ENCODE measurements around the gene CD52.

GRCh38 chr1:26362331-26362730, 44.6 kb downstream of the CD52 start:
- TF ChIP-seq REST (IDR thresholded peaks at IDR 0.05; ENCODE audit: low read depth) (no peak), TCF7L2 (IDR thresholded peaks at IDR 0.05; ENCODE audit: borderline replicate concordance, extremely low read depth, insufficient read depth, insufficient read length) (no peak), CTCF (IDR thresholded peaks at IDR 0.05 in 2 of 3, conservative IDR thresholded peaks at IDR 0.05 in 1 of 3; ENCODE audit: borderline replicate concordance in 1 of 3, insufficient read depth in 1 of 3, low read depth in 2 of 3, low read length in 2 of 3) (no peak), ZFX (IDR thresholded peaks at IDR 0.05) (no peak), POLR2A (IDR thresholded peaks at IDR 0.05; ENCODE audit: borderline replicate concordance, extremely low read depth, insufficient read depth, insufficient read length) (no peak), POLR2AphosphoS5 (IDR thresholded peaks at IDR 0.05; ENCODE audit: low read depth, low read length) (no peak), EGR1 (IDR thresholded peaks at IDR 0.05; ENCODE audit: low read depth) (no peak), ATF3 (IDR thresholded peaks at IDR 0.05) (no peak)
